GM12891 (cell line): ENCODE results near the gene HUNK.

Experiments used
- PAX5 ChIP-seq: IDR thresholded peaks from 2 replicates; pipeline ENCODE4 v1.6.1; 2011; ENCODE audit warnings: low read length, moderate library complexity, mild to moderate bottlenecking; ENCODE audit not compliant: insufficient read depth, severe bottlenecking
- POLR2A ChIP-seq: IDR thresholded peaks from 2 replicates; pipeline ENCODE4 v1.6.1; 2011; ENCODE audit warnings: low read depth, low read length, control low read depth
- POLR2AphosphoS5 ChIP-seq: IDR thresholded peaks from 2 replicates; pipeline ENCODE4 v1.6.1; 2011; ENCODE audit warnings: low read depth, low read length, control low read depth
- POU2F2 ChIP-seq: IDR thresholded peaks from 2 replicates; pipeline ENCODE4 v1.6.1; 2011; ENCODE audit warnings: low read depth, mild to moderate bottlenecking, control low read depth, low read length, moderate library complexity
- SPI1 ChIP-seq: IDR thresholded peaks from 2 replicates; pipeline ENCODE4 v1.6.1; 2011; ENCODE audit warnings: low read depth, low read length, control low read depth
- TAF1 ChIP-seq: IDR thresholded peaks from 2 replicates; pipeline ENCODE4 v1.6.1; 2011; ENCODE audit warnings: low read depth, low read length, control low read depth

GRCh38 chr21:31908106-31909031, 35.5 kb downstream of the HUNK start:
- TF ChIP-seq POLR2A (no peak), POLR2AphosphoS5 (no peak), TAF1 (no peak), SPI1 (no peak), POU2F2 (no peak), PAX5 (no peak)
